Activated naive CD4-positive, alpha-beta T cell treated with anti-CD3 and anti-CD28 coated beads, Interleukin-2, amount 50 U/mL, for 24 hours (primary cell): ENCODE results near the gene ADAM23.

Experiments used
- H3K27ac Mint-ChIP-seq: one replicate; pipeline ENCODE4 v1.8.0; 2021; ENCODE audit warnings: mild to moderate bottlenecking, mixed read lengths
- H3K27me3 Mint-ChIP-seq: one replicate; pipeline ENCODE4 v1.8.0; 2021; ENCODE audit warnings: mixed read lengths
- H3K36me3 Mint-ChIP-seq: one replicate; pipeline ENCODE4 v1.8.0; 2021; ENCODE audit warnings: mixed read lengths
- H3K4me1 Mint-ChIP-seq: one replicate; pipeline ENCODE4 v1.8.0; 2021; ENCODE audit warnings: mixed read lengths
- H3K4me3 Mint-ChIP-seq: one replicate; pipeline ENCODE4 v1.8.0; 2021; ENCODE audit warnings: mild to moderate bottlenecking, mixed read lengths
- H3K9me3 Mint-ChIP-seq: one replicate; pipeline ENCODE4 v1.8.0; 2021; ENCODE audit warnings: mixed read lengths

The ADAM23 gene

GRCh38 chr2:206432193-206433082, 10.9 kb upstream of the ADAM23 start:
- Mint-ChIP-seq H3K27me3 (peaks cover 8% of the 10 kb centered on the region), H3K36me3 (no peaks in the 10 kb centered on the region), H3K4me1 (no peaks in the 10 kb centered on the region), H3K27ac (no peak overlapping the region), H3K4me3 (no peak overlapping the region), H3K9me3 (no peaks in the 10 kb centered on the region)

GRCh38 chr2:206433190-206433589, 10.1 kb upstream of the ADAM23 start:
- no peaks in the 10 kb centered on the region for H3K36me3 Mint-ChIP-seq
- H3K9me3 Mint-ChIP-seq = no peaks in the 10 kb centered on the region
- H3K4me3 Mint-ChIP-seq = no peak overlapping the region
- no peaks in the 10 kb centered on the region for H3K4me1 Mint-ChIP-seq
- peaks cover 9% of the 10 kb centered on the region for H3K27me3 Mint-ChIP-seq
- no peak overlapping the region for H3K27ac Mint-ChIP-seq

DNA sequence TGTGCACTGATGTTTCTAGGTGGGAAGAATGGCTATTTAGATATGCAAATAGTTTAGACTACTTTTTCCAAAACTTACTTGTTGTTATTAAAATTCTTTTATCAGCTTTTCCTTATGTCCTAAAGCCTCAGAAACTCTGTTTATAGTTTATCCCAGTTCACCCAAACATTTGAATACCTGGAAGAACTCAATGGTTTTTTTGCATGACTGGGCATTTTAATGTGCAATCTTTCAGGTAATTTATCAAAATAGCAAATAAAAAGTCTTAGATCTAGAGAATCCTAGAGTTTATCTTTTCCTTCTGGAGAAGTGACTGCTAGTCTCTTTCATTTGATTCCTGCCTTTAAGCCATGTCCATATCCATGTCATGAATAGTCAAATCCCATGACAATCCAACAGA, 9.6 kb upstream of the ADAM23 start:
- no peak overlapping the region for H3K27ac Mint-ChIP-seq
- H3K9me3 Mint-ChIP-seq = no peaks in the 10 kb centered on the region
- no peaks in the 10 kb centered on the region for H3K36me3 Mint-ChIP-seq
- H3K27me3 Mint-ChIP-seq = peaks cover 9% of the 10 kb centered on the region
- H3K4me1 Mint-ChIP-seq = no peaks in the 10 kb centered on the region
- no peak overlapping the region for H3K4me3 Mint-ChIP-seq

GRCh38 chr2:206435742-206436141, 7.6 kb upstream of the ADAM23 start:
- no peaks in the 10 kb centered on the region for H3K36me3 Mint-ChIP-seq
- no peak overlapping the region for H3K27ac Mint-ChIP-seq
- H3K27me3 Mint-ChIP-seq = peaks cover 17% of the 10 kb centered on the region
- H3K4me1 Mint-ChIP-seq = no peaks in the 10 kb centered on the region
- no peak overlapping the region for H3K4me3 Mint-ChIP-seq
- H3K9me3 Mint-ChIP-seq = no peaks in the 10 kb centered on the region

- Mint-ChIP-seq H3K4me3 (no peak overlapping the region), H3K4me1 (peaks cover 9% of the 10 kb centered on the region), H3K27ac (no peak overlapping the region), H3K27me3 (peaks cover 28% of the 10 kb centered on the region), H3K36me3 (no peaks in the 10 kb centered on the region), H3K9me3 (no peaks in the 10 kb centered on the region)
Observed at GRCh38 chr2:206438196-206438724, 5.1 kb upstream of the ADAM23 start.

DNA sequence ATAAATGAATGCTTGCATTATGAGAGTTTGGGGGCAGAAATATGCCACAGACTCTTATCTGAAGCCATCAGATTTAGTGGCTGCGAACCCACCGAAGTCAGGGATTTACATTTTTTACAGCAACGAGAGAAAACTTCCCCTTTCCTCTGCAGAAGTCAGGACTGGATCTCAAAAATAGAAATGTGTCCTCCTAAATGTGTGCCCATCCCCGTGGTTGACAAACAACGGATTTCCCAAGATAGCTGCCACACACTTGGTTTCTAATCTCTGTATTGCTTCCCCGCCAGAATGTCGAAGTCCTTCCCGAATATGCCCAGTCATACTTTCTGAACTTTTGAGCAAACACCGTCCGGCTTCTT, 879 bp upstream of the ADAM23 start:
- no peaks in the 10 kb centered on the region for H3K9me3 Mint-ChIP-seq
- H3K4me1 Mint-ChIP-seq = peaks cover 15% of the 10 kb centered on the region
- peak overlapping the region; percentile 51 for H3K4me3 Mint-ChIP-seq
- H3K27ac Mint-ChIP-seq = no peak overlapping the region
- H3K27me3 Mint-ChIP-seq = peaks cover 47% of the 10 kb centered on the region
- H3K36me3 Mint-ChIP-seq = no peaks in the 10 kb centered on the region

GRCh38 chr2:206443735-206444527, 599 bp downstream of the ADAM23 start:
- Mint-ChIP-seq H3K4me3 (peak overlapping the region; percentile 85), H3K36me3 (no peaks in the 10 kb centered on the region), H3K9me3 (no peaks in the 10 kb centered on the region), H3K4me1 (peaks cover 15% of the 10 kb centered on the region), H3K27ac (no peak overlapping the region), H3K27me3 (peaks cover 54% of the 10 kb centered on the region)

GRCh38 chr2:206445948-206446347, 2.6 kb downstream of the ADAM23 start:
- H3K27me3 Mint-ChIP-seq = peaks cover 55% of the 10 kb centered on the region
- H3K4me3 Mint-ChIP-seq = no peak overlapping the region
- H3K36me3 Mint-ChIP-seq = no peaks in the 10 kb centered on the region
- H3K4me1 Mint-ChIP-seq = peaks cover 15% of the 10 kb centered on the region
- H3K9me3 Mint-ChIP-seq = peaks cover 5% of the 10 kb centered on the region
- H3K27ac Mint-ChIP-seq = no peak overlapping the region

- no peaks in the 10 kb centered on the region for H3K36me3 Mint-ChIP-seq
- H3K9me3 Mint-ChIP-seq = peaks cover 6% of the 10 kb centered on the region
- H3K27me3 Mint-ChIP-seq = peaks cover 33% of the 10 kb centered on the region
- H3K4me1 Mint-ChIP-seq = no peaks in the 10 kb centered on the region
- H3K27ac Mint-ChIP-seq = no peak overlapping the region
- H3K4me3 Mint-ChIP-seq = no peak overlapping the region
Observed at GRCh38 chr2:206452242-206452641, 8.9 kb downstream of the ADAM23 start.

- Mint-ChIP-seq H3K4me3 (no peak overlapping the region), H3K27me3 (peaks cover 30% of the 10 kb centered on the region), H3K36me3 (no peaks in the 10 kb centered on the region), H3K9me3 (peaks cover 6% of the 10 kb centered on the region), H3K4me1 (no peaks in the 10 kb centered on the region), H3K27ac (no peak overlapping the region)
Observed at GRCh38 chr2:206452750-206453149, 9.4 kb downstream of the ADAM23 start.

DNA sequence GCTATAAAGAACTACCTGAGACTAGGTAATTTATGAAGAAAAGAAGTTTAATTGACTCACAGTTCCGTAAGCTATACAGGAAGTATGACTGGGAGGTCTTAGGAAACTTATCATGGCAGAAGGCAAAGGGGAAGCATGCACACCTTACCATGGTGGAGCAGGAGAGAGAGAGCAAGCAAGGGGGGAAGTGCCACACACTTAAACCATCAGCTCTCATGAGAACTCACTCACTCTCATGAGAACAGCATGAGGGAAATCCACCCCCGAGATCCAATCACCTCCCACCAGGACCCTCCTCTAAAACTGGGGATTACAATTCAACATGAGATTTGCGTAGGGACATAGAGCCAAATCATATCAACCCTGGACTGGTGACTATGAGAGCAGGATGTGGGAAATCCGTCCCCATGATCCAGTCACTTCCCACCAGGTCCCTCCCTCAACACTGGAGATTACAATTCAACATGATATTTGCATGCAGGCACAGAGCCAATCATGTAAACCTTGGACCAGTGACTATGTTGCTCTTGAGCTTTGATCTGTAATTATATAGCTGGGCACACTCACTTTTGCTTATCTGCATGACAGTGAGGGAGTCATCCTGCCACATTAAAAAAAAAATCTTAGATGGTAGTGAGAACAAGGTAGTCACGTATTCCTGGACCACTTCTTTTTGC, 12.9 kb downstream of the ADAM23 start:
- H3K4me3 Mint-ChIP-seq = no peak overlapping the region
- no peaks in the 10 kb centered on the region for H3K36me3 Mint-ChIP-seq
- peaks cover 15% of the 10 kb centered on the region for H3K27me3 Mint-ChIP-seq

GRCh38 chr2:206457188-206457634, 13.9 kb downstream of the ADAM23 start:
- Mint-ChIP-seq H3K27me3 (peaks cover 14% of the 10 kb centered on the region), H3K27ac (no peak overlapping the region), H3K36me3 (no peaks in the 10 kb centered on the region), H3K9me3 (no peaks in the 10 kb centered on the region), H3K4me3 (no peak overlapping the region), H3K4me1 (no peaks in the 10 kb centered on the region)

More for the DNA sequence above, 12.9 kb downstream of the ADAM23 start:
- no peaks in the 10 kb centered on the region for H3K9me3 Mint-ChIP-seq
- no peak overlapping the region for H3K27ac Mint-ChIP-seq
- no peaks in the 10 kb centered on the region for H3K4me1 Mint-ChIP-seq

GRCh38 chr2:206462240-206462854, 19.0 kb downstream of the ADAM23 start:
- Mint-ChIP-seq H3K4me3 (no peak overlapping the region), H3K27me3 (peaks cover 6% of the 10 kb centered on the region), H3K9me3 (peaks cover 11% of the 10 kb centered on the region), H3K36me3 (no peaks in the 10 kb centered on the region), H3K4me1 (no peaks in the 10 kb centered on the region), H3K27ac (no peak overlapping the region)

DNA sequence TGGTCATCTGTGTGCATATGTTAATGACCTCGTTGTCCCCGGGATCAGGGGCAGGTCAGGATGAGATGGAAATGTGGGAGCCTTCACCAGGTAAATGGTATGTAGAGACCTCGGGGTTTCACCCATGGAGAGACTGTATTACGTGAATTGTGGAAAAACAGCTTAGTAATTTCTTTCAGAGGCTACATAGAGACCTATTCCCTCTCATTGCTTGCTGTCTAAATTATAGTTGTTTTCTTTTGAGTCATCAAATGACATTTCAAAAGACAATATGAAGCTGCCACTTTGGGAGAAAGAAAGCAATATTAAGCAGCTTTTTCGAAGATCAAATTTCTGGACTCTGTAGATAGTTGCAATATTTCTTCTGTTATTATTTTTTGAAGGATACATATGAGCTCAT, 20.4 kb downstream of the ADAM23 start:
- no peak overlapping the region for H3K4me3 Mint-ChIP-seq
- peaks cover 2% of the 10 kb centered on the region for H3K36me3 Mint-ChIP-seq
- H3K27me3 Mint-ChIP-seq = peaks cover 7% of the 10 kb centered on the region
- H3K9me3 Mint-ChIP-seq = peaks cover 18% of the 10 kb centered on the region
- H3K27ac Mint-ChIP-seq = no peak overlapping the region
- H3K4me1 Mint-ChIP-seq = no peaks in the 10 kb centered on the region

DNA sequence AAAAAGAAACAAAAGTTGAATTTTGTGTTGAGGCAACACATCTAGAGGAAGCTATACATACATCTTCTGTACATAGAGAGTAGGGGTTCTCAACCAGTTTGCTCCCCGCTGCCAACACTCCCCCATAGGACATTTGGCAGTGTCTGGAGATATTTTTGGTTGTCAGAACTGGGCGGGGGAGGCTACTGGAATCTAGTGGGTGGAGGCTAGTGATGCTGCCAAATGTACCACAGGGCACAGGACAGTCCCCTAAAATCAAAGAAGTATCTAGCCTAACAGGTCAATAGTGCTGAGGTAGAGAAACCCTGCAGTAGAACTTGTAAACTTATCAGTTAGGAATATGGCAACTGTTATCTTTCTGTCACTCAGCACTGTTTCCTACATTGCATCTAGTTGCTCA, 21.3 kb downstream of the ADAM23 start:
- no peaks in the 10 kb centered on the region for H3K4me1 Mint-ChIP-seq
- H3K9me3 Mint-ChIP-seq = peaks cover 24% of the 10 kb centered on the region
- peaks cover 2% of the 10 kb centered on the region for H3K36me3 Mint-ChIP-seq
- peaks cover 7% of the 10 kb centered on the region for H3K27me3 Mint-ChIP-seq
- no peak overlapping the region for H3K27ac Mint-ChIP-seq
- H3K4me3 Mint-ChIP-seq = no peak overlapping the region
